Measurements from ENCODE around the gene ZNF333. TPM values are rescaled to one million over a fixed set of nuclear protein-coding genes. Genes with fewer than 3 reads are reported as not detected.
A peak's percentile ranks its signal among the peaks of the same experiment; 100 is the strongest.
"Not testable (repeated sequence)": the region's sequence is repeated elsewhere in the genome, so short reads cannot be mapped to it uniquely, and the experiment has no call there.

Gene ZNF333
- total RNA-seq, 3 donors from 2014 or later, result 28.5 to 31.6 (median 29.4) TPM

- peak in 1 of 2 donors; percentile 22 for DNase-seq (ENCODE audit: low spot score in 2 of 2)
Measured at GRCh38 chr19:14769201-14769600, 79.4 kb downstream of the ZNF333 start.

GRCh38 chr19:14770136-14770535 lies 80.3 kb downstream of the ZNF333 start:
- peak in 1 of 2 donors; percentile 6 for DNase-seq (ENCODE audit: low spot score in 2 of 2)
- intact Hi-C loops (cut with DNase I; ENCODE audit: low total_unique reads), result no loop called here
- Histone ChIP-seq H3K27ac (no peak overlapping the region), H3K36me3 (no peaks in the 10 kb centered on the region), H3K27me3 (no peaks in the 10 kb centered on the region), H3K9me3 (no peaks in the 10 kb centered on the region), H3K4me3 (no peak overlapping the region), H3K4me1 (no peaks in the 10 kb centered on the region)
- TF ChIP-seq POLR2A (IDR thresholded peaks at IDR 0.05) (no peak), CTCF (IDR thresholded peaks at IDR 0.05) (no peak), POLR2AphosphoS5 (IDR thresholded peaks at IDR 0.05) (no peak)

More at GRCh38 chr19:14769201-14769600, 79.4 kb downstream of the ZNF333 start:
- intact Hi-C loops (cut with DNase I; ENCODE audit: low total_unique reads), result no loop called here
- TF ChIP-seq POLR2AphosphoS5 (IDR thresholded peaks at IDR 0.05) (no peak), CTCF (IDR thresholded peaks at IDR 0.05) (no peak), POLR2A (IDR thresholded peaks at IDR 0.05) (no peak)
- Histone ChIP-seq H3K9me3 (no peaks in the 10 kb centered on the region), H3K4me1 (no peaks in the 10 kb centered on the region), H3K27me3 (no peaks in the 10 kb centered on the region), H3K36me3 (no peaks in the 10 kb centered on the region), H3K27ac (no peak overlapping the region), H3K4me3 (no peak overlapping the region)

- H3K27me3 ChIP-seq, result no peaks in the 10 kb centered on the region
- no peaks in the 10 kb centered on the region for H3K9me3 ChIP-seq
- intact Hi-C loops (cut with DNase I; ENCODE audit: low total_unique reads), result no loop called here
- H3K4me3 ChIP-seq, result no peak overlapping the region
- H3K4me1 ChIP-seq, result no peaks in the 10 kb centered on the region
- TF ChIP-seq CTCF (IDR thresholded peaks at IDR 0.05) (no peak), POLR2AphosphoS5 (IDR thresholded peaks at IDR 0.05) (no peak), POLR2A (IDR thresholded peaks at IDR 0.05) (no peak)
- no peaks in the 10 kb centered on the region for H3K36me3 ChIP-seq
- no peak overlapping the region for H3K27ac ChIP-seq
- peak in 1 of 2 donors; percentile 15 for DNase-seq (ENCODE audit: low spot score in 2 of 2)
Measured at GRCh38 chr19:14770944-14771839, 81.3 kb downstream of the ZNF333 start.

DNA sequence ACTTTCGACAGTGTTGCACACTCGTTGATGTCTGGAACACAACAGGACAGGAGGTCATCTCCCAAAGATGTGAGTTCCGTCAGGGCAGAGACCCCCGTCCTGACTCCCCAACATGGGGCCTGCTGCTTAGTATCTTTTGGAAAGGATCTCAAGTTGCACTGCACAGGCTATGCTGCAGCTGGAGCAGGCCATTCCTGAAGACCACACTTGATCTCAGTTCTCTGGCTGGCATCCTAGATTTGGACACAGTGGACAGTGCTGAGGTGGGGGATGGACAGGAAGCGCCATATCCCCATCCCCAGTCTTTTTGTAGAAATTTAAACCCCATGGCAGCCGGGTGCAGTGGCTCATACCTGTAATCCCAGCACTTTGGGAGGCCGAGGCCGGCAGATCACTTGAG lies 82.6 kb downstream of the ZNF333 start:
- H3K36me3 ChIP-seq, result no peaks in the 10 kb centered on the region
- H3K4me3 ChIP-seq, result no peak overlapping the region
- H3K27ac ChIP-seq, result no peak overlapping the region
- H3K9me3 ChIP-seq, result no peaks in the 10 kb centered on the region
- TF ChIP-seq POLR2AphosphoS5 (IDR thresholded peaks at IDR 0.05) (no peak), CTCF (IDR thresholded peaks at IDR 0.05) (no peak), POLR2A (IDR thresholded peaks at IDR 0.05) (no peak)
- no peaks in the 10 kb centered on the region for H3K4me1 ChIP-seq
- peak in 1 of 2 donors; percentile 5 for DNase-seq (ENCODE audit: low spot score in 2 of 2)
- H3K27me3 ChIP-seq, result no peaks in the 10 kb centered on the region
- intact Hi-C loops (cut with DNase I; ENCODE audit: low total_unique reads), result no loop called here

GRCh38 chr19:14772995-14773394 lies 83.1 kb downstream of the ZNF333 start:
- TF ChIP-seq POLR2A (IDR thresholded peaks at IDR 0.05) (no peak), POLR2AphosphoS5 (IDR thresholded peaks at IDR 0.05) (no peak), CTCF (IDR thresholded peaks at IDR 0.05) (no peak)
- Histone ChIP-seq H3K4me1 (no peaks in the 10 kb centered on the region), H3K36me3 (no peaks in the 10 kb centered on the region), H3K27me3 (no peaks in the 10 kb centered on the region), H3K9me3 (no peaks in the 10 kb centered on the region), H3K27ac (no peak overlapping the region), H3K4me3 (no peak overlapping the region)
- intact Hi-C loops (cut with DNase I; ENCODE audit: low total_unique reads), result no loop called here
- DNase-seq (ENCODE audit: low spot score in 2 of 2), result no peak

GRCh38 chr19:14773722-14774121 lies 83.9 kb downstream of the ZNF333 start:
- H3K27ac ChIP-seq; H3K9me3 ChIP-seq; H3K4me1 ChIP-seq; intact Hi-C loops (cut with DNase I; ENCODE audit: low total_unique reads); H3K36me3 ChIP-seq; H3K27me3 ChIP-seq; H3K4me3 ChIP-seq: not testable (repeated sequence)
- DNase-seq (ENCODE audit: low spot score in 2 of 2), result peak in 1 of 2 donors; percentile 25
